ENCODE data around the gene MACROD2.

The MACROD2 gene

GRCh38 chr20:15851576-15852215 lies 1856.4 kb downstream of the MACROD2 start:
- no peak for FAIRE-seq

GRCh38 chr20:15854911-15855310 lies 1859.6 kb downstream of the MACROD2 start:
- no peak for FAIRE-seq

- no peak for FAIRE-seq
Measured at GRCh38 chr20:15857173-15857784, 1862.0 kb downstream of the MACROD2 start.

- FAIRE-seq, result no peak
Measured at GRCh38 chr20:15859061-15859460, 1863.7 kb downstream of the MACROD2 start.

GRCh38 chr20:15860850-15861249 lies 1865.5 kb downstream of the MACROD2 start:
- no peak for FAIRE-seq

GRCh38 chr20:15862178-15862577 lies 1866.9 kb downstream of the MACROD2 start:
- FAIRE-seq, result no peak

GRCh38 chr20:15863735-15864134 lies 1868.4 kb downstream of the MACROD2 start:
- FAIRE-seq, result no peak

GRCh38 chr20:15865553-15865952 lies 1870.2 kb downstream of the MACROD2 start:
- no peak for FAIRE-seq

- FAIRE-seq, result no peak
Measured at GRCh38 chr20:15866916-15867730, 1871.8 kb downstream of the MACROD2 start.

GRCh38 chr20:15867899-15868298 lies 1872.6 kb downstream of the MACROD2 start:
- FAIRE-seq, result no peak

GRCh38 chr20:15875446-15875845 lies 1880.1 kb downstream of the MACROD2 start:
- FAIRE-seq, result no peak

GRCh38 chr20:15882553-15882952 lies 1887.2 kb downstream of the MACROD2 start:
- FAIRE-seq, result no peak

- no peak for FAIRE-seq
Measured at GRCh38 chr20:15886250-15886649, 1890.9 kb downstream of the MACROD2 start.

- FAIRE-seq, result no peak
Measured at GRCh38 chr20:15887387-15887786, 1892.1 kb downstream of the MACROD2 start.

- no peak for FAIRE-seq
Measured at GRCh38 chr20:15889061-15889460, 1893.7 kb downstream of the MACROD2 start.

- FAIRE-seq, result no peak
Measured at GRCh38 chr20:15889514-15890256, 1894.4 kb downstream of the MACROD2 start.

- FAIRE-seq, result no peak
Measured at GRCh38 chr20:15890407-15890982, 1895.2 kb downstream of the MACROD2 start.

- FAIRE-seq, result no peak
Measured at GRCh38 chr20:15895126-15895525, 1899.8 kb downstream of the MACROD2 start.

GRCh38 chr20:15895560-15896084 lies 1900.3 kb downstream of the MACROD2 start:
- FAIRE-seq, result no peak

- no peak for FAIRE-seq
Measured at GRCh38 chr20:15899967-15900366, 1904.7 kb downstream of the MACROD2 start.

- FAIRE-seq, result no peak
Measured at GRCh38 chr20:15900443-15900842, 1905.1 kb downstream of the MACROD2 start.

- FAIRE-seq, result no peak
Measured at GRCh38 chr20:15902493-15902892, 1907.2 kb downstream of the MACROD2 start.

All from colon (tissue), 2 donors.